ENCODE measurements around the gene GSTP1. TPM values are rescaled to one million over a fixed set of nuclear protein-coding genes. Genes with fewer than 3 reads are reported as not detected.
A peak's percentile ranks its signal among the peaks of the same experiment; 100 is the strongest.

Gene GSTP1
- total and polyA plus RNA-seq, 2 experiments from 2014 or later = 1,040 to 1,982 TPM

GRCh38 chr11:67613960-67614715 is 30.5 kb downstream of the GSTP1 start:
- peak overlapping the region; percentile 42 for H3K27ac ChIP-seq

DNA sequence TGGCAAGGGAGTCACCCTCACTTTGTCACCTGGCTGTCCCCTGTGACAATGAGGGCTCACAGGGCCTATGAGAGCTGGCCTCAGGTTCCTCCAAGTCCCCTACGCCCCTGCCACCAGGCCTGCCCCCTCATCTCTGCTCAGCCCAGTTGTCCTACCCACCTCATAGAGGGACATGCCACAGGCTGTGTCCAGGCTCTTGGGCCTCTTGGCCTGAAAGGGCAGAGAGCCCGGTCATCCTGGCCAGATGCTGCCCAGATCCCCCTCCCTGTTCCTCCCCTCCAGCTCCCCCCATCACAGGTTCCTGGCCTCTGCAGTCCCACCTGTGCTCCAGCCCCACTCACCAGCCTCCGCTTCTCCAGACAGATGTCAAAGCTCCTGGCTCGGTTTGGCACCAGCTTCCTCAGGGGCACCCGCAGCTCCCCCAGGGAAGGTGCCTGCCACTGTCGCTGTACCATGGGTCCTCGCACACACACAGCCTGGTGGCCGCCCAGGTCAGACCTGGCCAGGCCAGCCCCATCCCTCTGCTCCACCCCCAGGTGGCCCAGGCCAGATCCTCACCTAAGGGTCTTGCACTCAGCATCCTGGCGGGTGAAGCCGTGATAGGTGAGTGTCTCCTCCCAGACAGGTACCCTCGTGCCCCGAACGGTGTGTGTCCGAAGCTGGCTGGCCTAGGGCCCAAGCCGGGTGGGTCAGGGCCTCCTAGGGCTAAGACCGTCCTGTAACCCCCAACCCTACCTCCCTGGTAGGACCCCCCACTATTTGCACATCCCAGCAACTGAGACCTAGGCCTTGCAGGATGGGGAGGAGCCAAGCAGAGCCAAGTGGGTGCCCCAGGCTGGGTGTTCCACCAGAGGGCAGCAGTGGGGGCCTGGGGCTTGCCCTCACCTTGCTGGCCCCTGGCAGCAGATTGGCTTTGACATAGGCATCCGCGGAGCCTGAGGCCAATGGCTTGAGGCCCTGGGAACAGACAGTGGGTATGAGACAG is 31.4 kb downstream of the GSTP1 start:
- no peaks in the 10 kb centered on the region for H4K20me1 ChIP-seq (ENCODE audit: insufficient read depth, poor library complexity, severe bottlenecking)
- no peaks in the 10 kb centered on the region for H3K9me3 ChIP-seq (ENCODE audit: low read depth)
- no peak overlapping the region for H3K4me2 ChIP-seq
- H3K27ac ChIP-seq = no peak overlapping the region
- no peaks in the 10 kb centered on the region for H3K79me2 ChIP-seq
- no peaks in the 10 kb centered on the region for H3K36me3 ChIP-seq (replicated peaks; ENCODE audit: insufficient read depth, low read depth)
- no peak overlapping the region for H3K4me3 ChIP-seq
- H3K9me2 ChIP-seq (replicated peaks; ENCODE audit: insufficient read depth) = no peaks in the 10 kb centered on the region
- H2AFZ ChIP-seq = no peak overlapping the region
- H3K4me1 ChIP-seq (ENCODE audit: insufficient read depth) = no peaks in the 10 kb centered on the region
- DNase-seq (ENCODE audit: low spot score) = peak; percentile 43
- 93% methylated on average over 18 of the region's 18 CpGs for WGBS (ENCODE audit: low lambda C conversion rate, missing lambda C conversion rate)
- TF ChIP-seq CTCF (IDR thresholded peaks at IDR 0.05; ENCODE audit: poor library complexity) = peak; percentile 29
- TF ChIP-seq EZH2 (IDR thresholded peaks at IDR 0.05; ENCODE audit: borderline replicate concordance) = no peak
- H3K27me3 ChIP-seq = no peaks in the 10 kb centered on the region

More at GRCh38 chr11:67613960-67614715, 30.5 kb downstream of the GSTP1 start:
- H3K4me1 ChIP-seq (ENCODE audit: insufficient read depth) = no peaks in the 10 kb centered on the region
- WGBS (ENCODE audit: low lambda C conversion rate, missing lambda C conversion rate) = 41% methylated on average over 19 of the region's 23 CpGs
- DNase-seq (ENCODE audit: low spot score) = peak; percentile 74
- no peaks in the 10 kb centered on the region for H3K9me2 ChIP-seq (replicated peaks; ENCODE audit: insufficient read depth)
- no peaks in the 10 kb centered on the region for H3K79me2 ChIP-seq
- no peaks in the 10 kb centered on the region for H3K36me3 ChIP-seq (replicated peaks; ENCODE audit: insufficient read depth, low read depth)
- no peaks in the 10 kb centered on the region for H3K27me3 ChIP-seq
- no peak overlapping the region for H2AFZ ChIP-seq
- H3K4me2 ChIP-seq = peak overlapping the region; percentile 70
- H3K9me3 ChIP-seq (ENCODE audit: low read depth) = no peaks in the 10 kb centered on the region
- H3K4me3 ChIP-seq = no peak overlapping the region
- H4K20me1 ChIP-seq (ENCODE audit: insufficient read depth, poor library complexity, severe bottlenecking) = no peaks in the 10 kb centered on the region
- TF ChIP-seq EZH2 (IDR thresholded peaks at IDR 0.05; ENCODE audit: borderline replicate concordance) (no peak), EZH2phosphoT487 (IDR thresholded peaks at IDR 0.05; ENCODE audit: low read depth, severe bottlenecking, unreplicated experiment) (no peak), CTCF (IDR thresholded peaks at IDR 0.05; ENCODE audit: poor library complexity) (peak; percentile 54)

DNA sequence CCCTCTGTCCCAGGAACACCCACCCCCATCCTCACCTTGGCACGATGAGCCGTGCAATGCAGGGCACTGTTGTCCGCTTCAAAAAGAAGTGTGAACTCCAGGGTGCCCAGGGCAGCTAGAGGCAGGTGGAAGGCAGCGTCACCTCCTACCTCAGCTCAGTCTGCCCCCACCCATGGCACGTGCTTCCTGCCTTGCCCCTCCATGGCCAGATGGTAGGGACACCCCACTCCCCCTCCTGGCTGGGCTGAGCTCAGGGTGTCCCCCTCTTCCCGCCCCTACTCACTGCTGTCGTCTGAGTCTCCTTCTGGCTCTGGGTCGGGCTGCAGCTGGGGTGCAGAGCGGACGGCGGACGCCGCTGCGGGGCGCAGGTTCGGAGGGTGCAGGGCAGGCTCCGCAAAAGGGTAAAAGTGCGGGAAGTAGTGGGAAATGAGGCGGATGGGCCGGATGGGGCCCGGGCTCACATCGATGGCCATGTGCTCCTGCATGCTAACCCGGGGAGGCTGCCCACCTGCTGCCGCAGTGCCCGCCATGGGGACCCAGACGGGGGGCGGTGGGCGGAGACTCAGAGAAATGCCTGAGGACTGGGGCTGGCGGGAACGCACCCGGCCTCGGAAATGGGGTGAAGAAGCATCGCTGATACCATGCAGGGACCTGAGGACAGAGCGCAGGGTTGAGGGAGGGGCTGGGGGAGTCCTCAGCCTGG is 32.3 kb downstream of the GSTP1 start:
- Histone ChIP-seq H2AFZ (no peak overlapping the region), H3K27ac (no peak overlapping the region), H3K79me2 (no peaks in the 10 kb centered on the region), H3K27me3 (no peaks in the 10 kb centered on the region), H3K4me3 (no peak overlapping the region), H3K9me3 (ENCODE audit: low read depth) (no peaks in the 10 kb centered on the region), H3K4me1 (ENCODE audit: insufficient read depth) (peaks cover under 1% of the 10 kb centered on the region), H3K9me2 (replicated peaks; ENCODE audit: insufficient read depth) (no peaks in the 10 kb centered on the region), H4K20me1 (ENCODE audit: insufficient read depth, poor library complexity, severe bottlenecking) (no peaks in the 10 kb centered on the region), H3K36me3 (replicated peaks; ENCODE audit: insufficient read depth, low read depth) (no peaks in the 10 kb centered on the region), H3K4me2 (no peak overlapping the region)
- WGBS (ENCODE audit: low lambda C conversion rate, missing lambda C conversion rate) = 78% methylated on average over 26 of the region's 34 CpGs
- TF ChIP-seq EZH2 (IDR thresholded peaks at IDR 0.05; ENCODE audit: borderline replicate concordance) (no peak), CTCF (IDR thresholded peaks at IDR 0.05; ENCODE audit: poor library complexity) (no peak), EZH2phosphoT487 (IDR thresholded peaks at IDR 0.05; ENCODE audit: low read depth, severe bottlenecking, unreplicated experiment) (no peak)
- no peak for DNase-seq (ENCODE audit: low spot score)
